Measurements from ENCODE around the gene GLYR1. TPM values are rescaled to one million over a fixed set of nuclear protein-coding genes. Genes with fewer than 3 reads are reported as not detected.
"Not testable (repeated sequence)": the region's sequence is repeated elsewhere in the genome, so short reads cannot be mapped to it uniquely, and the experiment has no call there.

GLYR1 gene
- total RNA-seq (2022) = 112 and 117 TPM in 2 replicates
- Bru-seq, nascent RNA = percentile 81 among the genes with signal in this experiment
- BruChase-seq, experiment 1, labeled RNA remaining after a 2-hour chase = percentile 86 among the genes with signal in this experiment
- BruChase-seq, experiment 2, labeled RNA remaining after a 6-hour chase = percentile 90 among the genes with signal in this experiment
- long read RNA-seq, partial matches to known transcripts = 5 of 32 reads
- long read RNA-seq, other reads (novel, unspliced or antisense) = 22 of 32 reads

DNA sequence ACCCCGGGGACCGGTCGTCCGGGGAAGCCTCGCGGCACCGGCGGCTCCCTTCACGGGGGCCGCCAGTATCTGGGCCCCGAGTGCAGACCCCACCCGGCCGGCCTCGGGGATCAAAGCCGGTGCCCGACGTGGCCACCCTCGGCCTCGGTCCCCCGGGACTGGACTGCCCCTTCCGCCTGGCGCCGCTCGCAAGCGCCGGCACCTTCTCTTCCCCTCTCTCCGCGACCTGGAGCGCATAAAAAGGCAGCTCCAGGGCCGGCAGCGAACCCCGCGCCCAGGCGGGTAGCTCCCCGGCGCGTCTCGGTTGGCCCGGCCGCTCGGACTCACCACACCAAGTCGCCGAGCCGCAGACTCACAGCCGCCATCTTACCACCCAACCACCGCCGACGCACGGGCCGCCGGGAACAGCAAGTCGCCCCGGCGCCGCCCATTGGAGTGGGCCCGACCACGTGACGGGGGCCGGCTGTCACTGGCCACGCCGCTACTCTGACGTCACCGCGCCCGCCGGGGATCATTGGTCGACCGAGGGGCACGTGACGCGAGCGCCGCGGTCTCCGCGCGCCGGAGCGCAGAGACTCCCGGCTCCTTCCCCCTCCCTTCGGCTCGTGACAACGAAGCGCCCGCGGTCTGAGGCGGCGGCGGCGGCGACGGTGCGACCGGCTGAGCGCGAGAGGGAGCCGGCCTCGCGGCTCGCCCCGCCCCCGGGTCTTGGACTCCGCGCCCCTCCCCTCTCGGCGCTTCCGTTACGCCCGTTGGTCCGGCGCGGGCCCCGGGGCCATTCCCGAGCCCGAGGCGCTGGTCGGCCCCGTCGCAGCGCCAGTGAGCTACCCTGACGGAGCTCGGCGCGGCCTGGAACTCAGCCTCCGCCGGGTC is at the start of gene GLYR1, which contains the start of gene UBN1:
GLYR1 (minus strand) TSS at position 388 of the 873 bp plus-strand sequence; CDS start at position 365, 23 bp downstream.
UBN1 (plus strand) TSS at position 581 of the 873 bp plus-strand sequence. CDS start 5,437 bp downstream, outside the sequence.
- Mint-ChIP-seq H3K27me3 (ENCODE audit: insufficient read depth, unreplicated experiment) (no peaks in the 10 kb centered on the region), H3K36me3 (ENCODE audit: insufficient read depth, unreplicated experiment) (peaks cover 46% of the 10 kb centered on the region), H3K4me3 (ENCODE audit: unreplicated experiment) (peak within 1 kb of the TSS; percentile 82), H3K9me3 (ENCODE audit: unreplicated experiment) (no peaks in the 10 kb centered on the region), H3K27ac (ENCODE audit: unreplicated experiment) (peak within 1 kb of the TSS; percentile 36), H3K4me1 (ENCODE audit: low read depth, unreplicated experiment) (peaks cover 8% of the 10 kb centered on the region)
- POLR2A ChIA-PET = interaction anchor here (0.6 to 1.7 kb wide), 3 partner anchors 45 to 97 kb away, joined by 3 to 6 read pairs (median 5); partner anchors contain the start of gene ROGDI
- Histone ChIP-seq H3K4me3 (ENCODE audit: low read depth, low read length) (peak within 1 kb of the TSS; percentile 97), H3K4me1 (peaks cover 13% of the 10 kb centered on the region), H3K27me3 (replicated peaks; ENCODE audit: control insufficient read depth, insufficient read depth, low read length) (no peaks in the 10 kb centered on the region), H3K36me3 (ENCODE audit: control insufficient read depth, insufficient read depth, low read length) (no peaks in the 10 kb centered on the region), H3K9me3 (no peaks in the 10 kb centered on the region)
- TF ChIP-seq CTCF (IDR thresholded peaks at IDR 0.05; ENCODE audit: insufficient read depth in 1 of 2, low read depth in 1 of 2, low read length in 1 of 2, severe bottlenecking in 1 of 2, unreplicated experiment in 1 of 2) = no peak
- CTCF ChIA-PET = interaction anchor here (0.7 to 1.1 kb wide), 2 partner anchors 89 to 109 kb away, joined by 3 read pairs; no protein-coding TSS in a partner anchor
- intact Hi-C loops (cut with micrococcal nuclease; ENCODE audit: unreplicated experiment) = loop anchor here (1.0 to 5.0 kb wide), 2 partner anchors 90 to 109 kb away; partner anchors contain the start of gene PPL
- DNase-seq = peak; percentile 97 to 99
- BruUV-seq (replicated peaks) = no TSS peak

DNA sequence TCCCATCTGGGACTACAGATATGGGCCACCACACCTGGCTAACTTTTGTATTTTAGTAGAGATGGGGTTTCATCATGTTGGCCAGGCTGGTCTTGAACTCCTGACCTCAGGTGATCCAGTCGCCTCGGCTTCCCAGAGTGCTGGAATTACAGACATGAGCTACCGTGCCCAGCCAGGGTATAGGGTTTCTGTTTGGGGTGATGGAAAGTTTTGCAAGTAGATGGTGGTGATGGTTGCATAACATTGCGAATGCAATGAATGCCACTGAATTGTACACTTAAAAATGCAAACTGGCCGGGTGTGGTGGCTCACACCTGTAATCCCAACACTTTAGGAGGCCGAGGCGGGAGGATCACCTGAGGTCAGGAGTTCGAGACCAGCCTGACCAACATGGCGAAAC is 49.7 kb upstream of the GLYR1 start:
- POLR2A ChIA-PET; H3K4me3 ChIP-seq (ENCODE audit: low read depth, low read length); CTCF ChIA-PET; intact Hi-C loops (cut with micrococcal nuclease; ENCODE audit: unreplicated experiment); H3K27ac Mint-ChIP-seq (ENCODE audit: unreplicated experiment); H3K27me3 Mint-ChIP-seq (ENCODE audit: insufficient read depth, unreplicated experiment); H3K4me1 Mint-ChIP-seq (ENCODE audit: low read depth, unreplicated experiment); DNase-seq; BruUV-seq (replicated peaks); H3K4me1 ChIP-seq; H3K9me3 ChIP-seq; H3K27me3 ChIP-seq (replicated peaks; ENCODE audit: control insufficient read depth, insufficient read depth, low read length); H3K9me3 Mint-ChIP-seq (ENCODE audit: unreplicated experiment); H3K4me3 Mint-ChIP-seq (ENCODE audit: unreplicated experiment); H3K36me3 ChIP-seq (ENCODE audit: control insufficient read depth, insufficient read depth, low read length): not testable (repeated sequence)
- peaks cover 70% of the 10 kb centered on the region for H3K36me3 Mint-ChIP-seq (ENCODE audit: insufficient read depth, unreplicated experiment)

DNA sequence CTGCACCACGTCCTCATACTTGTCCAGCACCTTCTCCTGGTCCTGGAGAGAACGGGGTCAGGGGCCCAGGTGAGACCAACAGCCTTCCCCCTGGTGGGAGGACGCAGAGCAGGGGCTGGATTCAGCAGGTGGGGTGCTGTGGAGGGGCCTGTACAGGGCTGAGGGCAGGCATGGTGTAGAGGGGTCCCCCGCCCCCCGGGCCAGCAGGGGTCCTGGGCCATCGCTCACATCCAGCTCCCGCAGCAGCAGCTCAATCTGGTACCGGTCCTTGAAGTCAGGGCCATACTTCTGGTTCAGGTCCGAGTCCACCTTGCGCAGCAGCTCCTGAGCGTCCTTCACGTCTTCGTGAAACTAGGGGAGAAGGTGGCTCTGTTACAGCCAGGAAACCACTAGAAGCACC is 48.3 kb upstream of the GLYR1 start:
- Mint-ChIP-seq H3K4me1 (ENCODE audit: low read depth, unreplicated experiment) (no peaks in the 10 kb centered on the region), H3K27me3 (ENCODE audit: insufficient read depth, unreplicated experiment) (no peaks in the 10 kb centered on the region), H3K36me3 (ENCODE audit: insufficient read depth, unreplicated experiment) (peaks cover 74% of the 10 kb centered on the region), H3K9me3 (ENCODE audit: unreplicated experiment) (no peaks in the 10 kb centered on the region), H3K27ac (ENCODE audit: unreplicated experiment) (no peak overlapping the region), H3K4me3 (ENCODE audit: unreplicated experiment) (no peak overlapping the region)
- BruUV-seq (replicated peaks) = no TSS peak
- no peaks in the 10 kb centered on the region for H3K4me1 ChIP-seq
- DNase-seq = no peak
- no peaks in the 10 kb centered on the region for H3K27me3 ChIP-seq (replicated peaks; ENCODE audit: control insufficient read depth, insufficient read depth, low read length)
- intact Hi-C loops (cut with micrococcal nuclease; ENCODE audit: unreplicated experiment) = no loop called here
- no peak overlapping the region for H3K4me3 ChIP-seq (ENCODE audit: low read depth, low read length)
- no peaks in the 10 kb centered on the region for H3K9me3 ChIP-seq
- TF ChIP-seq CTCF (IDR thresholded peaks at IDR 0.05; ENCODE audit: insufficient read depth in 1 of 2, low read depth in 1 of 2, low read length in 1 of 2, severe bottlenecking in 1 of 2, unreplicated experiment in 1 of 2) = no peak
- ChIA-PET CTCF (interaction anchor here (0.6 kb wide), 1 partner anchor 16 kb away, joined by 3 read pairs; no protein-coding TSS in a partner anchor), POLR2A (no interaction called here)
- H3K36me3 ChIP-seq (ENCODE audit: control insufficient read depth, insufficient read depth, low read length) = peaks cover 6% of the 10 kb centered on the region

Data from Caco-2 (cell line).